Raji (cell line): ENCODE results near the gene CDH13.

Experiments used
- POLR2A ChIP-seq: IDR thresholded peaks from 2 replicates; pipeline ENCODE4 v1.6.1; 2011; ENCODE audit warnings: low read depth, low read length, control low read depth; ENCODE audit not compliant: insufficient read depth

Gene CDH13

GRCh38 chr16:83847371-83848225 is 1220.8 kb downstream of the CDH13 start:
- TF ChIP-seq POLR2A, result no peak

DNA sequence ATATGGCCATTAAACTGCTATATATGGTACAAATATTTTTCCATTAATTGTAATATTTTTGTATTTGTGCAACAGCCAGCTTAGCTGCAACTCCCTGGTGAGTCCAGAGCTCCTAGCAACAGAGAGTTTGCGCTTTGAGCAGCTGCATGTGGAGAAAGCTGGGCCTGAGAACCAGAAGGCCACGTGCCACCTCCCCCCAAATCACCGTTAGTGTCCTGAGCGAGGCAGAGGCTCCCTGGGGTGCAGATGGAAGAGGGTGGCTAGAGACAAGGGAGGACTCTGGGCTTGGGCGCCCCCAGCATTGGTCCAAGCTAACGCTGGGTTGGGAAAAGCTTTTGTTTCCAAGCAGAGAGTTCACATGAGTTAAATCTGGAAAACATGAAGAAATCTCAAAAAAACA is 1222.7 kb downstream of the CDH13 start:
- no peak for TF ChIP-seq POLR2A
